Spinal cord (tissue), 10 donors: ENCODE measurements around the gene SAMD1. TPM values are rescaled to one million over a fixed set of nuclear protein-coding genes. Genes with fewer than 3 reads are reported as not detected.
"Not testable (repeated sequence)": the region's sequence is repeated elsewhere in the genome, so short reads cannot be mapped to it uniquely, and the experiment has no call there.

Experiments used
- DNase-seq, 6 donors: peaks; one replicate each; pipeline versions ENCODE4 v3.0.0 to v3.0.0-alpha.2; 2013 to 2015; ENCODE audit warnings: low spot score in 6 of 6, low read depth in 4 of 6
- H3K27ac ChIP-seq: one replicate; pipeline ENCODE4 v1.5.1; 2013; ENCODE audit warnings: low read depth, low read length, control low read depth
- H3K27me3 ChIP-seq: one replicate; pipeline ENCODE4 v1.6.1; 2013; ENCODE audit warnings: low read length; ENCODE audit not compliant: control insufficient read depth, insufficient read depth
- H3K36me3 ChIP-seq: one replicate; pipeline ENCODE4 v1.6.1; 2013; ENCODE audit warnings: low read length; ENCODE audit not compliant: control insufficient read depth, insufficient read depth
- H3K4me1 ChIP-seq: one replicate; pipeline ENCODE4 v1.6.1; 2013; ENCODE audit warnings: low read length; ENCODE audit not compliant: control insufficient read depth, insufficient read depth
- H3K4me3 ChIP-seq: one replicate; pipeline ENCODE4 v1.5.1; 2013; ENCODE audit warnings: low read depth, low read length, control low read depth
- H3K9me3 ChIP-seq: one replicate; pipeline ENCODE4 v1.6.1; 2013; ENCODE audit warnings: low read length; ENCODE audit not compliant: control insufficient read depth, insufficient read depth
- WGBS: methylation state at CpG from one replicate; pipeline ENCODE4 v1.1.5; 2013; ENCODE audit warnings: missing lambda C conversion rate; ENCODE audit not compliant: insufficient coverage; 5-methylcytosine and 5-hydroxymethylcytosine counted together
- polyA plus RNA-seq, 2 donors: library from polyadenylated mRNA; unstranded; fragments of 120-200 nt; gene quantifications; one replicate each; pipeline ENCODE4 v1.2.1, GENCODE V29; 2013; ENCODE audit not compliant: insufficient read length in 2 of 2
- total RNA-seq, 2 donors: library from RNA; depleted of rRNA in 1 of 2; stranded (reverse); fragments of 120-200 nt in 1 of 2; fragments of >200 nt in 1 of 2; gene quantifications; one replicate each; pipeline versions ENCODE4 v1.2.3 to v1.2.4, GENCODE V29; 2013 to 2014
- donor health status: healthy.

The SAMD1 gene
- total and polyA plus RNA-seq, 4 donors: 19.9 to 83.1 (median 56.7) TPM

DNA sequence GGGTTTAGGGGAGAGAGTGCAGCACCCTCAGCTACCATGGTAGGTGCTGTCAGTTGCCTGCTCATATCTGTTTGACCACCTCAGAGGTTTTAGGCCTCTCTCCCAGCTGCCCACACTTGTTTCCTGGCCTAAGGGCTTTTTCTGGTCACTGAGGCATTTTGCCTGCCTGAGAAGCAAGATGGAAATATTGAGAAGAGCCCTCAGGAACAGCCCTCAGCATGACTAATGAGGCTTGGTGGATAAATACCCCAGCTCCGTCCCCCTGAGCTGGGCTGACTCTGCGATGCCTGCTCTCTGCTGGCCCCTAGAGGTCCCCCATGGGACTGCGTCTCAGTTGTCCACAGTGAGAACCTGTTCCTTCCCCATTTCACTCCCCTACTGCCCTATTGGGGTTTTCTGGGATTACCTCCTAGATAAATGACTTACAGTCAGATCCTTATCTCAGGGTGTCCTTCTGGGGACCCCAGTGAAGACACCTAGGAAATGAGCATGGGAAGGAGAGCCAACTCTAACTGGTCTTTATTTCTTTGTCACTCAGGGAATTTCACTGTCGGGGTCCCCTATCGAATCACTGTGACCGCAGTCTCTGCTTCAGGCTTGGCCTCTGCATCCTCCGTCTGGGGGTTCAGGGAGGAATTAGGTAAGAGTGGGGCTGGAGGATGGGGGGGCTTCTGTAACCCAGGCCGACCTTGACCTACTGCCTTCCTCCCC is 42.0 kb downstream of the SAMD1 start:
- DNase-seq: no peak
- no peaks in the 10 kb centered on the region for H3K27me3 ChIP-seq
- peaks cover 27% of the 10 kb centered on the region for H3K36me3 ChIP-seq
- no peaks in the 10 kb centered on the region for H3K4me1 ChIP-seq
- H3K4me3 ChIP-seq: no peak overlapping the region
- 71% methylated on average over 6 of the region's 8 CpGs for WGBS
- H3K27ac ChIP-seq: no peak overlapping the region
- H3K9me3 ChIP-seq: no peaks in the 10 kb centered on the region

- not testable (repeated sequence) for H3K9me3 ChIP-seq, H3K4me3 ChIP-seq, H3K27ac ChIP-seq, H3K27me3 ChIP-seq, H3K4me1 ChIP-seq, DNase-seq
- peaks cover 23% of the 10 kb centered on the region for H3K36me3 ChIP-seq
- 89% methylated on average over 4 of the region's 10 CpGs for WGBS
Observed at GRCh38 chr19:14047866-14048265, 42.7 kb downstream of the SAMD1 start.

GRCh38 chr19:14042659-14043608 is 47.6 kb downstream of the SAMD1 start:
- DNase-seq: peak in 3 of 6 donors; percentile 42 to 82 (median 78)
- not testable (repeated sequence) for H3K27ac ChIP-seq, H3K4me3 ChIP-seq

DNA sequence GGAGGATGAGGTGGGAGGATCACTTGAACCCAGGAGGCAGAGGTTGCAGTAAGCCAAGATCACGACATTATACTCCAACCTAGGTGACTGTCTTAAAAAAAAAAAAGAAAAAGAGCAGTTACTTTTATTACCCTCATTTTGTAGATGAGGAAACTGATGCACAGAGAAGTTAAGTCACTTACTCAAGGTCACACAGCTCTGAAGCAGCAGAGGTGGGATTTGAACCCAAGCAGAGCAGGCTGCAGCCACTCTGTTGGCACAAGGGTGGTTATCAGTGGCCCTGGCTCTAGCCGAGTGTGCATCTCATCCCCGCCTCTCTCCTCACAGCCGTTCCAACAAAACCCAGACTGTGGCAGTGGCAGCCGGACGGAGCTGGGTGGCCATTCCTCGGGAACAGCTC is 51.4 kb downstream of the SAMD1 start:
- Histone ChIP-seq H3K4me1 (no peaks in the 10 kb centered on the region), H3K27me3 (no peaks in the 10 kb centered on the region), H3K9me3 (no peaks in the 10 kb centered on the region), H3K27ac (no peak overlapping the region), H3K36me3 (no peaks in the 10 kb centered on the region), H3K4me3 (no peak overlapping the region)
- no peak for DNase-seq
- 90% methylated on average over 5 of the region's 7 CpGs for whole genome bisulfite sequencing

More at GRCh38 chr19:14042659-14043608, 47.6 kb downstream of the SAMD1 start:
- not testable (repeated sequence) for H3K4me1 ChIP-seq, H3K27me3 ChIP-seq, H3K36me3 ChIP-seq, H3K9me3 ChIP-seq
- WGBS: 59% methylated on average over 7 of the region's 19 CpGs

Other genes with a start within 250 kb of the SAMD1 start
- 10 to 100 TPM in 1 of 2 donors, not detected in 1; 11.2 TPM for gene NANOS3, start 213.6 kb downstream of the SAMD1 start, total RNA-seq
- gene NANOS3, start 213.6 kb downstream of the SAMD1 start, polyA plus RNA-seq: 10 to 100 TPM; 23.1 to 24.6 TPM
- gene BRME1, start 184.6 kb downstream of the SAMD1 start, total RNA-seq: 1 to 10 TPM; 3.3 to 7.2 TPM
- gene BRME1, start 184.6 kb downstream of the SAMD1 start, polyA plus RNA-seq: 10 to 100 TPM; 14.7 to 15.5 TPM
- 10 to 100 TPM; 11.8 to 27.4 TPM for gene CC2D1A, start 184.6 kb downstream of the SAMD1 start, total RNA-seq
- gene CC2D1A, start 184.6 kb downstream of the SAMD1 start, polyA plus RNA-seq: 100 to 1,000 TPM in 1 of 2 donors, 10 to 100 TPM in 1; 81.1 to 112 TPM
- 1 to 10 TPM in 1 of 2 donors, under 1 TPM in 1; 0.30 to 1.2 TPM for gene PODNL1, start 152.3 kb downstream of the SAMD1 start, total RNA-seq
- gene PODNL1, start 152.3 kb downstream of the SAMD1 start, polyA plus RNA-seq: 1 to 10 TPM; 5.0 to 7.5 TPM
- 10 to 100 TPM; 10.9 to 25.3 TPM for gene DCAF15, start 138.2 kb downstream of the SAMD1 start, total RNA-seq
- 10 to 100 TPM; 45.3 to 49.9 TPM for gene DCAF15, start 138.2 kb downstream of the SAMD1 start, polyA plus RNA-seq
- 1 to 10 TPM; 2.6 to 5.8 TPM for gene RFX1, start 84.4 kb downstream of the SAMD1 start, total RNA-seq
- 10 to 100 TPM; 14.5 to 16.2 TPM for gene RFX1, start 84.4 kb downstream of the SAMD1 start, polyA plus RNA-seq
- not detected for gene RLN3, start 62.6 kb downstream of the SAMD1 start, total RNA-seq
- not detected for gene RLN3, start 62.6 kb downstream of the SAMD1 start, polyA plus RNA-seq
- gene IL27RA, start 59.0 kb downstream of the SAMD1 start, total RNA-seq: 1 to 10 TPM; 4.1 to 4.7 TPM
- gene IL27RA, start 59.0 kb downstream of the SAMD1 start, polyA plus RNA-seq: 1 to 10 TPM; 5.6 to 5.7 TPM
- gene PALM3, start 28.7 kb downstream of the SAMD1 start, total RNA-seq: 1 to 10 TPM; 1.7 to 4.0 TPM
- 10 to 100 TPM; 26.8 to 27.3 TPM for gene PALM3, start 28.7 kb downstream of the SAMD1 start, polyA plus RNA-seq
- gene MISP3, start 18.0 kb downstream of the SAMD1 start, total RNA-seq: 1 to 10 TPM; 1.2 to 5.2 TPM
- gene MISP3, start 18.0 kb downstream of the SAMD1 start, polyA plus RNA-seq: 10 to 100 TPM; 10.9 to 12.4 TPM
- gene C19orf67, start 5.0 kb downstream of the SAMD1 start, total RNA-seq: under 1 TPM in 1 of 2 donors, not detected in 1; 0.22 TPM
- under 1 TPM in 1 of 2 donors, not detected in 1; 0.21 TPM for gene C19orf67, start 5.0 kb downstream of the SAMD1 start, polyA plus RNA-seq
- gene PRKACA, start 27.0 kb upstream of the SAMD1 start, total RNA-seq: 10 to 100 TPM; 44.1 to 77.8 TPM
- gene PRKACA, start 27.0 kb upstream of the SAMD1 start, polyA plus RNA-seq: 100 to 1,000 TPM; 145 to 161 TPM
- gene ASF1B, start 45.8 kb upstream of the SAMD1 start, total RNA-seq: 10 to 100 TPM in 1 of 2 donors, 1 to 10 TPM in 1; 2.7 to 11.5 TPM
- gene ASF1B, start 45.8 kb upstream of the SAMD1 start, polyA plus RNA-seq: 1 to 10 TPM; 8.4 to 8.8 TPM
- 10 to 100 TPM; 31.9 to 55.6 TPM for gene ADGRL1, start 115.4 kb upstream of the SAMD1 start, total RNA-seq
- gene ADGRL1, start 115.4 kb upstream of the SAMD1 start, polyA plus RNA-seq: 100 to 1,000 TPM; 128 to 140 TPM